Effector CD8-positive, alpha-beta T cell (primary cell): ENCODE results near the gene ZNF655.
"Not testable (repeated sequence)": the region's sequence is repeated elsewhere in the genome, so short reads cannot be mapped to it uniquely, and the experiment has no call there.

Experiments used
- DNase-seq: peaks from one replicate; lab custom pipeline; 2025; lab: John Stamatoyannopoulos, UW

ZNF655 gene

DNA sequence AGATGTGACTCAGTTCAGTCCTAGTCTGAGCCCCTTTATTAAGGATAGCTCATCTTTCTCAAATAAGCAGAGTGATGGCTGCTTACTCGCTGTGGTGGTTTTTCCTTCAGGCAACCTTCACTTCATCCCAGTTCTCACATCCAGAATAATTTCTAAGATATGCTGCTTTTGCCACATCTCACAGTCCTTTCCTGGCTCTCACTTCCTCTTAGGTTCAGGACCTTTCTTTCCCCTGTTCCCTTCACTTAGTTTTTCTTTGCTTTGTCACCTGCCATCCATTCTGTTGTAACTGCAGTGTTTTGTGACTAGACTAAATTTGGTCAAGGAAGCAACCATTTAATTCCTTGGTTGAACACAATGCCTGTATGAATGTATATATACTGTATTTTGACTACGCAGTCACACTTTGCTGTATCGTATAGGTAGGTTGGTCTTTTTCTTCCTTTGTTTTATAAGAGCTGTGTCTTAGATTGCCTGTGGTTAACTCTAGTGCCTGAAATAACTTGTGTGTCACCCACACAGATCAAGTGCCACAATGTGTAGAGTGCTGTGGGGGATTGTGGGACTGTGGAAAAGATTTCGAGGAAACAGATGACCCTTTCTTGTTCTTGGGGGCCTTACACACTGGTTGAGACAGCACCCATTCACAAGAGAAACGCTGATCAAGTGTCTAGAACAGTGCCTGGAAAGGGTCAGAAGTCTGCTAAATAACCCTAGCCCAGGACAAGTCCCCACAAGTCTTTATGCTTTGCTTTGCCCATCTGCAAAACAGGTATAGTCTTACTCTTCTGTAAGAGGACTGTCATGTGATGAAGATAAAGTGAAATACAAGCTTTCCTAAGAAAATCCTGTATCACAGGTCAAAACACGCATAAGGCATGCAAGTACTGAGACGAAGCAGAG lies 2.6 kb downstream of the ZNF655 start:
- DNase-seq, result no peak

DNA sequence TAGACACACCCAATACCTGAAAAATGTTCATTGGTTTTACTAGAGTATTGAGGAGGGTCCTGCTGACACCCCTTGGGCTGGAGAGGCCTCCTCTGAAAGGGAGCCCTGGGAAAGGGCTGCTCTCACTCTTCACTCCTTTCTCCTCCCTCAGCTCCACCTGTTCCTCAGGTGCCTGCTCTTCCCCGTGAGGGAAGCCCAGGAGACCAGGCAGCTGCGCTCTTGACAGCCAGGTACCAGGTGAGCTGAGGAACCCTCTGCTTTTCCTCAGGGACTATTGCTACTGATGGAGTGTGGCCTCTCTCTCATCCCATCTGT lies 3.3 kb downstream of the ZNF655 start:
- DNase-seq, result no peak

DNA sequence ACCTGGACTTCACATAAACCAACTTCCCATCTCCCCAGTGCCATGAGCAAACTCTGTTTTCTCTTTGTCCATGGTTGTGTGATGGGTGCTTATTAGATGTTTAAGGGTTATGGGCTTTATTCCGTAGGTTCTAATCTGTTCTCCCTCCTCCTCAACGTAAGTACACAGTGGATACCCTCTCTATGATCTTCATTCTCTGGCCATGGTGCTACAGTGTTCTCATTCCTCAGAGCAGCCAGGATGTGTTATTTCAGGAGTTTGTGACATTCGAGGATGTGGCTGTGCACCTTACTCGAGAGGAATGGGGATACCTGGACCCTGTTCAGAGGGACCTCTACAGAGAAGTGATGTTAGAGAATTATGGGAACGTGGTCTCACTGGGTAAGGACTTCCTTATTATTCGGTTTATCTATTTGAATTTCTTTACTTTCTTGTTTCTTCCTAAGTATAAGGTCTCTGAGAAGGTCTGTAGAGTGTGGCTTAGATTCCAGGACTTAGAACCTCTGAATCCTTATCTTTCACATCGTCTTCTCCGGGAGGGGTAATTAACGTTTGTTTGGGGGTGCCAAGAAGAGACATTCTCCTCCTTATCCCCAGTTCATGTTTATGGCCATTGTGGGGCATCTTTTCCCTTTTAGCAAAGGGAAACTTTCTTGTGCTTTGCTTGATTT lies 3.8 kb downstream of the ZNF655 start:
- no peak for DNase-seq

DNA sequence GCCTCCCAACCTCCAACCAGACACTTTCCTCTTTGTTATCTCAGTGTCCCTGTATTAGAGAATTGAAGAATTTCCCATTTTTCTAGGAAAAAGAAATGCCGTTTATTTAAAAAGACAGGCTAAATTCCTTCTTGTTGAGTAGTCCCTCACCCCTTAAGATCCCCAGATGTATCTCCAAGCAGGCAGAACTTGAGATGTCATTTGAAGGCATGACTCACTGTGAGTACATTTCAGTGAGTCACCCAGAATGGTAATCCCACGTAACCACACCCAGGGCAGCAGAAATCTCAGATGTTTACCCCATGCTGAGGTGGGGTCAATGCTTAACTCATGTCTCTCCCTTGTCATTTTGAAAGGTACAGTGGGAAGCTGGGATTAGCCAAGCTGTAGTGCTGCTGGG lies 4.4 kb downstream of the ZNF655 start:
- DNase-seq, result no peak

DNA sequence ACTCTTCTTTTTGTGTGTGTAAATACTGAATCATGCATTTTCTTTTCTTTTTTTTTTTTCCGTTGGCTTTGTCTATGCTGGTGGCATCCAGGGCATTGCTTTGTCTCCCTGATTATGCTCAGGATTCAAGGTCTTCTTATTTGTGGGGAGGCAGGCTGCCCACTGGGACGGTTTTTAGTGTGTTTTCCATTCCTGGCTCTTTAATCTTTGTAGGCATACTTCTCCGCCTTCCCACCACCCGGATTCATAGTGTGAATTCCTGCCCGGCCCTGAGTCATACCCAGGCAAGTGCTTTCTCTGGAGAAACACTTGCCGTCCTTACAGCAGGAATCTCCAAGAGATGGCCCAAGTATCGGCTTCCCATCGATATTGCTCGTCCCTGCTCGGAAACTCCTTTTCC lies 5.2 kb downstream of the ZNF655 start:
- DNase-seq, result no peak

DNA sequence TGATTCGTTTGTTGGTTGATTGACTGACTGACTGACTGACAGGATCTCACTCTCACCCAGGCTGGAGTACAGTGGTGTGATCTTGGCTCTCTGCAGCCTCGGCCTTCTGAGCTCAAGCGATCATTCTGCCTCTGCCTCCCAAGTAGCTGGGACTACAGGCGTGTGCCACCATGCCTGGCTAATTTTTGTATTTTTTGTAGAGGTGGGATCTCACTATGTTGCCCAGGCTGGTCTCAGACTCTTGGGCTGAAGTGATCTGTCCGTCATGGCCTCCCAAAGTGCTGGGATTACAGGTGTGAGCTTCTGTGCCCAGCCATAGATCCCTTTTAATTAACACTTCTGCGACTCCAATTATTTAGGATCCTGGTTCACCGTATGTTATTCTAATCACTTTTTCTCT lies 10.3 kb downstream of the ZNF655 start:
- DNase-seq, result not testable (repeated sequence)

DNA sequence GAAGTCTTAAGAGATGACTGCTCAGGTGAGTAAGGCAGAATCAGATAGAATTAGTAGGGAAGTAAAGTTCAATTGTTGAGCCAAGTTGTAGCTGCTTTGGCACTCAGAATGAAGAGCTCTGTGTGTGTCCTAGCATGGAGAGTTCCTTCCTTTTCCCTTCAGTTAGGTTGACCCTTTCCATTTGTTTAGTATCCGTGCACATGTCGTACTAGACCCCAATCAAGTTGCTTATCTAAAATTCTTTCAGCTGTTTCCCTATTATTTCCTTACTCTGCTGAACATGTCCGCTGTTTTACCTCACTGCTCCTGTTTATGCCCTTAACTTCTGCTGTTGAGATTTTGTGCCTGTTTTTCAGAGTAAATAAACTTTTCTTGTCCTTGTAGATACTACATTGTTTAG lies 13.3 kb downstream of the ZNF655 start:
- no peak for DNase-seq

DNA sequence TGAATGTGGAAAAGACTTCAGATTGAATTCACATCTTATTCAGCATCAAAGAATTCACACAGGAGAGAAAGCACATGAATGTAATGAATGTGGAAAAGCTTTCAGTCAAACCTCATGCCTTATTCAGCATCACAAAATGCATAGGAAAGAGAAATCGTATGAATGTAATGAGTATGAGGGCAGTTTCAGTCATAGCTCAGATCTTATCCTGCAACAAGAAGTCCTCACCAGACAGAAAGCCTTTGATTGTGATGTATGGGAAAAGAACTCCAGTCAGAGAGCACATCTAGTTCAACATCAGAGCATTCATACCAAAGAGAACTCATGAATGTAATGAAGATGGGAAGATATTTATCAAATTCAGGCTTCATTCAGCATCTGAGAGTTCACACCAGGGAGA lies 14.8 kb downstream of the ZNF655 start:
- DNase-seq, result no peak

DNA sequence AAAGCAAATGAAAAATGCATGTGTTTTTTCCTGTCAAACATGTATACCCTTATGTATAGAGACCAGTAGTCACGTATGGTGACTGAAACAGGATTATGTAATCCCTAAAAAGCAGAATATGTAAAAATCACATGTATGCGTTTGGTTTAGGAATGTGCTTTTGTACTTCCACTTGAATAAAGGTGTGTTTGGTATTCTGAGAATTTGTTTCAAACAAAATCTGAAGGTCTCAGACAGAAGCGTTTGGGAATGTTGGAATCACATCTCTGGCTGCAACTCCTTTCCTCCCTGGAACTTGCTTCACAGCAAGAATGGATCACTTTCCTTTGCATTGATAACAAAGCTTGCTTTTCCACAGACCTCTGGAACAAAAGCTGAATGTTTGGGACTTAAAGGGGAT lies 17.8 kb downstream of the ZNF655 start:
- no peak for DNase-seq

DNA sequence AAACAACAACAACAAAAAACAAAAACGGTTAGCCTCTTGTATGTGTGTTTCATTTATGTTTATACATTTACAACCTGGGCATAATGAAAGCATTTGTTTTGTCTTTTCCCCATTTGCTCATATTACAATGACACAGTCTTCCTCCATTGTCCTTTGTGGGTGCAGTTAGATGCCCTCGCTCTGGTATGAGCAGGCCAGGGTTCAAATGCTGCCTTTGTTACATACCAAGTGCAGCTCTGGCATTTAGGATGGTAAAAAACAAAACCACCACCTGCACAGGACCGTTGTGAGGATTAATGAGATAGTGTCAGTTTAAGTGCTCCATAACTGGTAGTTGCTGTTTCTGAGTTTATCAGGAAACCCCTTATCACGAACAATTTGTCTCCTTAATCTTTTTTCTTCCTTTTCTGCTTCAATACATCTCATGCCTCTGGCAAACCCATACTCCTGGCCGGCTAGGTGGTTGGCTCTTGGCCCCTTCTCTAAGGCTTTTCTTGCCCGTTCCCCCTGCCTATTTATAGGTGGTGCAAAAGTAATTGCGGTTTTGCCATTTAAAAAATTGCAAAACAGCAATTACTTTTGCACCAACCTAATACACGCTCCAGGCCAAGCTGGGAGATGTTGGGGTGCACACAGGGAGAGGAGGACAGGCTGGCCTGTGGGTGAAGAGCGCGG lies 21.0 kb downstream of the ZNF655 start:
- DNase-seq, result no peak

DNA sequence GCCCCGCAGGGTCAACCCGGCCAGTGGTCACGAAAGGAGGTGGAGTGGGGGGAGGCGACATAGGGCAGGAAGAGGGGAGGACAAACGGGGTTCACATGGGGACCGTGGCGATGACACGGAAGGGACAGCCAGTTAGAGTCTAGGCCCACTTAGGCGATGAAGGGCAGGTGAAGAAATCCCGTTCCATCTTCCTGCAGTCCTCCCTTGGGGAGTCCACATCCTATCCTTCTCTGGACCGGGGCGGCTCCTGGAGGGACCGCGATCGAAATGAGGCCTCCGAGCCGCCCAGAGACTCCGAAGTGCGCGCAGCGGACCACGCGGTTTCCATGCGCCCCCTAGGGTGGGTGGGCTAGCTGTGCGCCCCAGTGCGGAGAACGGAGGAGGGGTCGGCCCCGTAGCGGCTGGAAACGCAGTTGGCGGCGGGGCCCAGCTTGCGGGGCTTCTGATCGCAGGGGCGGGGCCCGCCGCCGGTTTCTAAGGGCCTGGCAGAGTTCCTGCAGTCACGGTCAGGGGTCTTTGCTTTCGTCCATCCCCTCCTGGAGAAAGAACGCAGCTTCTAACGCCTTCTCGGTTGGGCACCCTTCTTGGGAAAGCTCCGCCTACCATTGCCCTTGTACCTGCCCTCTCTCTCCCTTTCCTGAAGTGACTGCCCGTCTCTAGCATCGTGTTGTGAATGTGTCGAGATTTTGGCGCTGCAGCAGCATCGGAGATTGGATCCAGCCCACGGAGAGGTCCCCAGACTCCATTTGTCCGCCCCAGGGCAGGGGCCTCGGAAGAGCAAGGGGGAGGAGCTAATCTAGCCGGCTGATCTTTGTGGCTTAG lies 21.7 kb downstream of the ZNF655 start:
- peak; percentile 55 for DNase-seq

DNA sequence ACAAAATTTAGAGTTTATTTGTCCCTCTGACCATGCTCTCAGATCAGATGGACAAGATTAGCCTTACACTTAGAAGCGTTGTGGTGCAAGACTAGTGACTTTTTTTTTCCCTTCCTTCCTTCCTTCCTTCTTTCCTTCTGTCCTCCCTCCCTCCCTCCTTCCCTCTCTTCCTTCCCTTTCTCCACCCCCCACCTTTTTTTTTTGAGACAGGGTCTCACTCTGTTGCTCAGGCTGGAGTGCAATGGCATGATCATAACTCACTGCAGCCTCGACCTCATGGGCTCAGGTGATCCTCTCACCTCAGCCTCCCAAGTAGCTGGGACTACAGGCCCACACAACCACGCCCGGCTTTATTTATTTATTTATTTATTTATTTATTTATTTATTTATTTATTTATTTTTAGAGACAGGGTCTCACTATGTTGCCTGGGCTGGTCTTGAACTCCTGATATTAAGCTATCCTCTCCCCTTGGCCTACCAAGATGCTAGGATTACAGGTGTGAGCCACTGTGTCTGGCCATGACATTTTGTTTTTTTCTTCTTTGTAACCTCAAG lies 22.4 kb downstream of the ZNF655 start:
- not testable (repeated sequence) for DNase-seq

DNA sequence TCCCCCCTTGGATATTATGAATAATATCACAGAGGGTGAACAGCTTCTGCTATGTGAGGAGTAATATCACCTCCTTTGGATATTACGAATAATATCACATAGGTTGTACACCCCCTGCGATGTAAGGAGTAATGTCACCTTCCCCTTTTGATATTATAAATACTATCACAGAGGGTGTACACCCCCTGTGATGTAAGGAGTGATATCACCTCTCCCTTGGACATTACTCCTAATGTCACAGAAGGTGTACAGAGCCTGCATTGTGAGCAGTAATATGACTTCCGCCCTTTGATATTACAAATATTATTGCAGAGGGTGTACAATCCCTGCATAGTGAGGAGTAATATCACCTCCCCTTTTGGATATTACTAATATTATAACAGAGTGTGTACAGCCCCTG lies 30.4 kb downstream of the ZNF655 start:
- no peak for DNase-seq

DNA sequence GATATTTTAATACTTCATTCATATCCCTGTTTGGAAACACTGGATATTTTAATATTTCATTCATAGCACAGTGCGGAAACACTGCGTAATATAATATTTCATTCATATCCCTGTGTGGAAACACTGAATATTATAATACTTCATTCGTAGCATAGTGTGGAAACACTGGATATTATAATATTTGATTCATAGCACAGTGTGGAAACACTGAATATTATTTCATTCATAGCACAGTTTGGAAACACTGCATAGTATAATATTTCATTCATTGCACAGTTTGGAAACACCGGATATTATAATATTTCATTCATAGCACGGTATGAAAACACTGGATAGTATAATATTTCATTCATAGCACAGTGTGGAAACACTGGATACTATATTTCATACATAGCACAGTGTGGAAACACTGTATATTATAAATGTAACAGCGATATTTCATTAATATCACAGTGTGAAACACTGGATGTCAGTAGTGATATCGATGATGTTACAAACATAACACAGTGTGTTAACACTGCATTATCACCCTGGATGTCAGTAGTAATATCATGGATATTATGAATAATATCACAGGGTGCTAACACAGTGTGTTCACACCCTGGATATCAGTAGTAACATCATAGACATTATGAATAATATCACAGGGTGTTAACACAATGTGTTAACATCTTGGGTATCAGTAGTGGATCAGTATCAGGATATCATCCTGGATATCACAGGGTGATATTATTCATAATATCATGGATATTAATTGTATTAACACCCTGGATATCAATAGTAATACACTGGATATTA lies 36.7 kb downstream of the ZNF655 start:
- DNase-seq, result no peak

DNA sequence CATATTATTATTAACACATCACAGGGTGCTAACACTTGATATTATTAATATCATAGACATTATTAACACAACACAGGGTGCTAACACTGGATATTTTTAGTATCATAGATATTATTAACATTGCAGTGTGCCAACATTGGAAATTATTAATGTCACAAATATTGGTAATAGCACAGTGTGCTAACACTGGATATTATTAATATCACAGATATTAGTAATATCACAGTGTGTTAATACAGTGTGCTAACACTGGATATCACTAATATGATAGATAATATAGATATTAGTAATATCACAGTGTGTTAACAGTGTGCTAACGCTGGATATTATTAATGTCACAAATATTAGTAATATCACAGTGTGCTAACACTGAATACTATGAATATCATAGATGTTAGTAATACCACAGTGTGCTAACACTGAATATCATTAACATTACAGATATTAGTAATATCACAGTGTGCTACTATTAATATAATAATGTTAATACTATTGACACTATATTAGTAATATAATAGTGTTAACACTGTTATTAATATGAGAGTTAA lies 38.0 kb downstream of the ZNF655 start:
- no peak for DNase-seq

DNA sequence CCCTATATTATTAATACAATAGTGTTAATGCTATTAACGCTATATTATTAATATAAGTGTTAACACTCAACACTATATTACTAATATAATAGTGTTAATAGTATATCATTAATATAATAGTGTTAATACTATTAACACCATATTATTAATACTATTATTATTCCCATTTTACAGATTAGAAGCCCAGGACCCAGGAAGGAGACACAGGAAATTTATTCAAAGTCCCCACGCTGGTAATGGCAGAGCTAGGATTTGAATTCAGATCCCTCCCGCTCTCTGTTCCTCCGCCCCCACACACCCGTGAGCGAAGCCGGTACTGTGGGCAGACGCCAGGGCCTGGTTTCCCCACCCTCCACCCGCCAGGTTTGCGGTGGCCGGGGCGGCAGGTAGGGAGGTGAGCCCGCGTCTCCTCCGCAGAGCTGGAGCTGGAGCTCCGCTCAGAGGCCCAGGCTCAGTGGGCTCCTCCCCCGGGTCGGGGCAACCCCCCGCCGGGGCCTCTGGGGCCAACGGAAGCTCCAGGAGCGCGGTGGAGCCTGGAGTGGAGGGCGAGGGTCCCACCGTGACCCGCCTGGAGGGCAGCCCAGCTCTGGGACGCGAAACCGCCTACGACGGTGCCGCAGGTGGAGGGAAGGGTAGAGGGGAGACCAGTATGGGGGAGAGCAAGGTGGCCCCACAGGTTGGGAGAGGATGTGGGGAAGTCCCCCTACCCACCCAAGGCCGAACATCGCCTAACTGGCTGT lies 39.5 kb downstream of the ZNF655 start, which contains the start of gene TMEM225B:
Gene TMEM225B, plus strand, starts transcription at position 506 of the 740 bp plus-strand sequence. CDS start 6,122 bp downstream, outside the sequence.
- no peak for DNase-seq

DNA sequence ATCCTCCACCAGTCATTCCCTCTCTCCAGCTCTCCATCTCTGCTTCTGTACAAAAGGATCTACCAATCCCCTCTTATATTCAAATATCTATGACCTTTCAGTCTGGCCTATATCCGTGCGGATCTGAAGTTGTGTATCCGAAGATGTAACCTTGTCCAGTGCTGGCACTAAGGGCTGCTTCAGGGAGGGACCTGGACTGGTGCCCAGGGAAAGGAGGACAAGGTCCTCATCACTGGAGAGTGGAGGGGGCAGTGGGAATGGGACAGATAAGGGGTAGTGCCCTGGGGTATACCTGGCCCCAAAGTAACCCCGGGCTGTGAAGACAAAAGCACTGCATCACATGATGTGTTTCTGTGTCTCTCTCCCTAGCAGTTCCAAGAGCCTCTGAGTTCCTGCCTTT lies 41.4 kb downstream of the ZNF655 start:
- no peak for DNase-seq

DNA sequence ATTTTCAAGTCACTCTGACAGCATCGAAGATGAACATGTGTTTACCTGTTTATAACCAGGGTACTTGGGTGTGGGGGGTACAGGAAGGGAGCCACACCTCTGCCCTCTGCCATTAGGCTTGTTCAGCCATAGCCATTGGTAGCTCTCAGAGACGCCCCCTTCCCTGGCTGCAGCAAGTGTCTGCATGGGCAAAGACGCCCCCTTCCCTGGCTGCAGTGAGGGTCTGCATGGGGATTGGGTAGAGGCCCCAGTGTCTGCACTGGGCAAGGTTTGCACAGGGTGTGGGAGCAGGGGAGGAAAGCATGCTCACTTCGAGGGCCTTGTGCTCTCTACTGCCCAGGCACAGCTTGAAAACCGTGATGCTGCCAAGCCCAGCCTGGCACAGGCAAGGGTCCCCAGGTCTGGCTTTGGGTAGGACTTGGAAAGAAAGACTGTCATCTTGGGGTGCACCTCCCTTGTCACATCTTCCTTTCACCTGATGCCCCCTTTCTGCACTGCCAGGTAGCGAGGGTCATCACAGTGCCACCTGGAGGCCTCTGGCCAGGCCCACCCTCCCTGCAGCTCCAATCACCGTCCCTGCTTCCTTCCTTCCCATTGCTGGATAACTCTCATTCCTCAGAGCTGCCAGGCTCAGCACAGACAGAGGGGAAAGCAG lies 43.3 kb downstream of the ZNF655 start:
- no peak for DNase-seq

DNA sequence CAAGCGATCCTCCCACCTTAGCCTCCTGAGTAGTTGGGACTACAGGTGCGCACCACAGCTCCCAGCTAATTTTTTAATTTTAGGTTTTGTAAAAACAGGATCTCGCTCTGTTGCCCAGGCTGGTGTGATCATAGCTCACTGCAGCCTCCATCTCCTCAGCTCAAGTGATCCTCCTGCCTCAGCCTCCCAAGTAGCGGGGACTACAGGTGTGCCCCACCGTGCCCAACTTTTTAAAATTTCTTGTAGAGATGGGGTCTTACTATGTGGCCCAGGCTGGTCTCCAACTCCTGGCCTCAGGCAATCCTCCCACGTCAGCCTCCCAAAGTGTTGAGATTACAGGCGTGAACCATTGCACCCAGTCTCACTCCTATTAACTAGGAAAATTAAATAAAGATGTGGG lies 47.1 kb downstream of the ZNF655 start:
- no peak for DNase-seq
